SK-N-SH (cell line): ENCODE results near the gene GAST.

Source experiments
- FOXM1 ChIP-seq: IDR thresholded peaks from 2 replicates; pipeline ENCODE4 v1.4.0; 2012; ENCODE audit warnings: low read depth, mild to moderate bottlenecking
- TF ChIP-seq, protein P1 (sequence below): IDR thresholded peaks from 2 replicates; pipeline ENCODE4 v1.6.1; 2012; ENCODE audit warnings: mild to moderate bottlenecking, low read depth, low read length, moderate library complexity
- TF ChIP-seq, protein P2 (sequence below): fragments of 150-350 bp; IDR thresholded peaks from 2 replicates; pipeline ENCODE4 v1.6.1; 2017; ENCODE audit warnings: antibody characterized with exemption, low read length, low read depth, borderline replicate concordance
- TF ChIP-seq, protein P3 (sequence below): IDR thresholded peaks from 2 replicates; pipeline ENCODE4; 2012

DNA sequence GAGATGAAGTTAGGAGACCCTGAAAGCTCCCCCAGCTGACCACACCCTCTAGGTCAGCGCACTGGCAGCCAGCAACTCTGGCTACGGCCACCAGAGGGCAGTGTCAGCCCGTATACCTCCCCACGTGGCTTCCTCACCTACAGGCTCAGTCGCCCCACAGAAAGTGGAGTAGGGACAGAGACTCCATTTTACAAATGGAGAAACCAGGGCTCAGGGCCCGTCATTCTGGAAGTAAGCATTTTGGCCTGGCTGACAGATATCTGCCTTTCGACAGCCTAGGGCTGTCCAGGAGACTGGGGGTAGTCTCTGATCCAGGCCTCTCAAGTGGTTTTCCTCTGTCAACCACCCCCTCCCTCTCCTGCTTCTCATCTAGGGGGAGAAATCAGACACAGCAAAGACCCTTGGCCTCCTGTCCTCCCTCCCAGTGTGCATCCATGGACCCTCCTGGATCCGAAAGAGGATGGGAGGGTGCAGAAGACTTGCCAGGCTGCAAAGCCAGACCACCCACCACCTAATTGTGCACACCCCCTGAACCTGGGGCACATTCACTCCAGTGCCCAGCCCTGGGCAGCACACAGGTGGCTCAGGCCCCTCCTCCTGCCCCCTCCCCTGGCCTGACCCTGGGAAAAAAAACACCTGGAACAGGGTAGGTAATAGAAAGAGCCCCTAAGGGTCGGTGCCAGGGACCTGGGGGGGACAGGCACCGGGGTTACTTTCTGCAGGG lies 26.1 kb downstream of the GAST start:
- no peak for TF ChIP-seq FOXM1
- TF ChIP-seq, protein P1, sequence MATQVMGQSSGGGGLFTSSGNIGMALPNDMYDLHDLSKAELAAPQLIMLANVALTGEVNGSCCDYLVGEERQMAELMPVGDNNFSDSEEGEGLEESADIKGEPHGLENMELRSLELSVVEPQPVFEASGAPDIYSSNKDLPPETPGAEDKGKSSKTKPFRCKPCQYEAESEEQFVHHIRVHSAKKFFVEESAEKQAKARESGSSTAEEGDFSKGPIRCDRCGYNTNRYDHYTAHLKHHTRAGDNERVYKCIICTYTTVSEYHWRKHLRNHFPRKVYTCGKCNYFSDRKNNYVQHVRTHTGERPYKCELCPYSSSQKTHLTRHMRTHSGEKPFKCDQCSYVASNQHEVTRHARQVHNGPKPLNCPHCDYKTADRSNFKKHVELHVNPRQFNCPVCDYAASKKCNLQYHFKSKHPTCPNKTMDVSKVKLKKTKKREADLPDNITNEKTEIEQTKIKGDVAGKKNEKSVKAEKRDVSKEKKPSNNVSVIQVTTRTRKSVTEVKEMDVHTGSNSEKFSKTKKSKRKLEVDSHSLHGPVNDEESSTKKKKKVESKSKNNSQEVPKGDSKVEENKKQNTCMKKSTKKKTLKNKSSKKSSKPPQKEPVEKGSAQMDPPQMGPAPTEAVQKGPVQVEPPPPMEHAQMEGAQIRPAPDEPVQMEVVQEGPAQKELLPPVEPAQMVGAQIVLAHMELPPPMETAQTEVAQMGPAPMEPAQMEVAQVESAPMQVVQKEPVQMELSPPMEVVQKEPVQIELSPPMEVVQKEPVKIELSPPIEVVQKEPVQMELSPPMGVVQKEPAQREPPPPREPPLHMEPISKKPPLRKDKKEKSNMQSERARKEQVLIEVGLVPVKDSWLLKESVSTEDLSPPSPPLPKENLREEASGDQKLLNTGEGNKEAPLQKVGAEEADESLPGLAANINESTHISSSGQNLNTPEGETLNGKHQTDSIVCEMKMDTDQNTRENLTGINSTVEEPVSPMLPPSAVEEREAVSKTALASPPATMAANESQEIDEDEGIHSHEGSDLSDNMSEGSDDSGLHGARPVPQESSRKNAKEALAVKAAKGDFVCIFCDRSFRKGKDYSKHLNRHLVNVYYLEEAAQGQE: no peak
- TF ChIP-seq, protein P2, sequence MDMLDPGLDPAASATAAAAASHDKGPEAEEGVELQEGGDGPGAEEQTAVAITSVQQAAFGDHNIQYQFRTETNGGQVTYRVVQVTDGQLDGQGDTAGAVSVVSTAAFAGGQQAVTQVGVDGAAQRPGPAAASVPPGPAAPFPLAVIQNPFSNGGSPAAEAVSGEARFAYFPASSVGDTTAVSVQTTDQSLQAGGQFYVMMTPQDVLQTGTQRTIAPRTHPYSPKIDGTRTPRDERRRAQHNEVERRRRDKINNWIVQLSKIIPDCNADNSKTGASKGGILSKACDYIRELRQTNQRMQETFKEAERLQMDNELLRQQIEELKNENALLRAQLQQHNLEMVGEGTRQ: no peak
- TF ChIP-seq, protein P3, sequence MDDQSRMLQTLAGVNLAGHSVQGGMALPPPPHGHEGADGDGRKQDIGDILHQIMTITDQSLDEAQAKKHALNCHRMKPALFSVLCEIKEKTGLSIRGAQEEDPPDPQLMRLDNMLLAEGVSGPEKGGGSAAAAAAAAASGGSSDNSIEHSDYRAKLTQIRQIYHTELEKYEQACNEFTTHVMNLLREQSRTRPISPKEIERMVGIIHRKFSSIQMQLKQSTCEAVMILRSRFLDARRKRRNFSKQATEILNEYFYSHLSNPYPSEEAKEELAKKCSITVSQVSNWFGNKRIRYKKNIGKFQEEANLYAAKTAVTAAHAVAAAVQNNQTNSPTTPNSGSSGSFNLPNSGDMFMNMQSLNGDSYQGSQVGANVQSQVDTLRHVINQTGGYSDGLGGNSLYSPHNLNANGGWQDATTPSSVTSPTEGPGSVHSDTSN: no peak
